Stimulated activated CD4-positive, alpha-beta T cell treated with anti-CD3 and anti-CD28 coated beads, Interleukin-15, amount 100 ng/mL, for 48 hours (primary cell): ENCODE results near the gene TFAP2A.

Experiments used
- DNase-seq, 2 donors: peaks; one replicate each; pipeline ENCODE4 v3.0.0-alpha.2; 2020; ENCODE audit warnings: low read depth in 2 of 2

TFAP2A gene

GRCh38 chr6:10412461-10413261 is 2.2 kb downstream of the TFAP2A start:
- no peak for DNase-seq

DNA sequence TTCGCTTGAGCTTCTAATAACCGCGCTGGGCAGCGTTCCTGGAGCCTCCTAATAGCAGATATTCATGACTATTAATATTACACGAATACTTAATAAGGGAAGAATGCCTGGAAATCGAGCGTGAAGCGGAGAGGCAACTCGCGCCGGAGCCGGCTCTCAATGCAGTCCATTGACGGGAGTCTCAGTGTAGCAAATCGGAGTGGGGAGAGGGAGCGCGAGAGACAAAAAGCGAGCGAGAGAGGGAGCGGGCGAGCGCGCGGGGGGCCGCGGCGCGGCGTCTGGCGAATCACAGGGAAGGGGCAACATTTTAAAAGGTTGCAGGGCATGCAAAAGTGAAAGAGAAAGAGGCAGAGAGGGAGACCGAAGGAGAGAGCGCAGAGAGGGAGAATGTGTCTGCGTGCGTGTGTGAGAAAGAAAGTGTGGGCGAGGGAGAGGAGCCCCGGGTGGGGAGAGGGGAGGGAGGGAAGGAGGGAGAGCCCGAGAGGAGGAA is 2.9 kb downstream of the TFAP2A start:
- DNase-seq, result no peak

DNA sequence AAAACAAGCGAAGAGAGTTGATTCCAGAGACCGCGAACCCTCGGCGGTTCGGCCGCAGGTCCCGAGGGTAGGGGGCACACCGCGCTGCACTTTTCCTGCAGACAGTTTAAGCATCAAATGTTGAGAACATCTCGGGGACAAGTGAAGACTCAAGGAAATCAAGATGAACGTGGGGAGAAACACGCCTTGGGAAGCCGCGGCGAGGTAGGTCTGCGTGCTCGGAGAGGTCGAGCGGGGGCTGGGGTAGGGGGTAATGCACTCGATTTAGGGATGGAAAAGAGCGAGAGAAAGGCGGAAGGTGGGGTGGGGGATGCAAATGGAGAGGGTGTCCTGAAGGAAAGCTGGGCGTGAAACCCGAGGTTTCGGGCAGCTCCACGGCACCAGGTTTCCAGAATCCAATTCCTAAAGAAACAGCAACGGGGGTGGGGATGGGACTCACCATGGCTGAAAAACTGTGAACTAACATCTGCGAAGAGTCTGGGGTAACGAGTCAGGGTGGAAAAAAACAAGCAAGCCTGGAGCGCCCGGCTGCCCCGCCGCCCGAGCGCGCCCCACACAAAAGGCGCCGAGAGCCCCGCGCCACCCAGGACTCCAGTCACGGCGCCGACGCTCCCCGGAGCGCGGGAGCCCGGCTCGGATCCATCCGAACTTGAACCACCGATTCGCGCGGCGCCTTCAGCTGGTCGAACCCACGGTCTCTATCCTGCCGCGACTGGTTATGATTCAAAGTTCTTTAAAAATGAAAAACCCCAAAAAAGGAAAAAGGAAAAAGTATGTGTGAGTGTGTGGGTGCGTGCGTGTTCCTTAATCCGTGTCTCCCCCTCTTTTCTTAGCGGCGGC is 3.5 kb downstream of the TFAP2A start:
- DNase-seq, result no peak

- no peak for DNase-seq
Observed at GRCh38 chr6:10410207-10411050, 4.4 kb downstream of the TFAP2A start.

DNA sequence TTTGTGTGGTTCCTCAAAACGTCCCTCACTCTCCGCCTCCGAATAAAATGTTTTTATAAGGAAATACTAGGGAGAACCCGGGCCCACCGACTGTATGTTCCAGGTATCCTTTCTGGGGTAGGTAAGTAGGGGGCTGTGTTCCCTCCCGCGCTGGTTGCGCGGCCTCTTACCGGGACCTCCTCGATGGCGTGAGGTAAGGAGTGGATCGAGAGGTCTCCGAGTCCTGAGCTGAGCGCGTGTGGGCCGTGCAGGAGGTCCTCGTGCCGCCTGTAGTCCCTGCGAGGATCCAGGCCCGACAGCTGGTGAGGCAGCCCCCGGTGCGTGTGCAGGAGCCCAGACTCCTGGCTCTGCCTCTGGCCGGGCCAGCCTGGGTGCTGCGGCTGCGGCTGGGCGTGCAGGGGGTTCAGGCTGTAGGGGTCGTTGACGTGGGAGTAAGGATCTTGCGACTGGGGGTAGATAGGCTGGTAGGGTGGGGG is 5.1 kb downstream of the TFAP2A start:
- no peak for DNase-seq

DNA sequence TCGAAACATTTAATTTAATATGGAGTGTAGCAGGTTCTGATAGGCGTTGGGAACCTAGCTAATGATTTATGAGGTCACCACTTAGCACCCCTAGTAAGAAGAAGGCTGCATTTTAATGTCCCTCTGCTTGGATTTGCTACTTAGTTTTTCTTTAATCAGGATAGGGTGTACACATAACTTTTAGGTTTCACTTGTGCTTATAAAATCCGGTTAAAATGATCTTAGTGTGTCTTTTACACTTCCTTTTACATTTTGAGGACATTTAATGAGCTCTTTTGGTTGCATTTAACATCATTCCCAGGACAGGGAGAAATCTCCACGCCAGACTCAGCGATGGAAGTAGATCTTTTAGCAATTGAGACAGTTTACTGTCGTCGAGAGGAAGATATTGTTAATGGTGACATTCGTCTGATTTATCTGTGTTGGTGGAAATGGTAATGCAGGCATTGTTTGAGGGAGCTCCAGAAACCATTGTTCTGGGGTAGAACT is 5.6 kb downstream of the TFAP2A start:
- DNase-seq, result no peak

DNA sequence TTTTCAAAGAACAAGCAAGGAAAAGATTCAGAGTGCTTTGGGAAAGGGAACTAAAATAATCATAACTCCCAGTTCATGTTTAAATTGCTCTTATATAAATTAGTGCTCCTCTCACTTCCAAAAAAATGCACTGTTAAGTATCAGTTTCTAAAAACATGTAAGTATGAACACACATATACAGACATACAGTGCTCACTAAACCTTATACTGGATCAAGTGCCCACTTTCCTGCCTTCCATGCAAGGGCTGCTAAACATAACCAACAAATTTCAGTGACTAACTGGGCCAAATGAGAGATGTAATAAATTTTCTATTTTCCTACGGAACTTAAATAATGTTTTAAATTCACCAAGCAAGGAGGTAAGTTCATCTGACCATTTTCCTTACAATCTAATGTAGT is 6.4 kb downstream of the TFAP2A start:
- DNase-seq, result no peak

DNA sequence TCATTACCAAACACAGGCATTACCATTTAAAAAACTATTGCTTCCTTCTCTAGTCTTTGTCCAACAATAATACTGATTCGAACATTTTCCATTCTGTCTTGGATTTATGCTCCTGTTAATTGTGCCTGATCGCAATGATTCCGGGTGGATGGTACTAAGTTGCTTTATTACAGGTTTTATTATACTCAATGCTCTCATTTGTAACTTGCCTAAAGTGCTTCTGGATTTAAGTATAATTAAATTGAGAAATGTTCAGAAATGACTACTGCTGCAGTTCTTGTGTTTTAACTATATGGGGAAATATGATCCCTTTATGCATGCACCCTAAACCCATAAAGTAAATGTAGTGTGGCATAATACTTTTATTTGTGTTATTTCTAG is 7.2 kb downstream of the TFAP2A start:
- DNase-seq, result no peak

GRCh38 chr6:10407018-10407673 is 7.7 kb downstream of the TFAP2A start:
- DNase-seq, result no peak

GRCh38 chr6:10406556-10406955 is 8.3 kb downstream of the TFAP2A start:
- no peak for DNase-seq

- no peak for DNase-seq
Observed at GRCh38 chr6:10405513-10405900, 9.4 kb downstream of the TFAP2A start.

DNA sequence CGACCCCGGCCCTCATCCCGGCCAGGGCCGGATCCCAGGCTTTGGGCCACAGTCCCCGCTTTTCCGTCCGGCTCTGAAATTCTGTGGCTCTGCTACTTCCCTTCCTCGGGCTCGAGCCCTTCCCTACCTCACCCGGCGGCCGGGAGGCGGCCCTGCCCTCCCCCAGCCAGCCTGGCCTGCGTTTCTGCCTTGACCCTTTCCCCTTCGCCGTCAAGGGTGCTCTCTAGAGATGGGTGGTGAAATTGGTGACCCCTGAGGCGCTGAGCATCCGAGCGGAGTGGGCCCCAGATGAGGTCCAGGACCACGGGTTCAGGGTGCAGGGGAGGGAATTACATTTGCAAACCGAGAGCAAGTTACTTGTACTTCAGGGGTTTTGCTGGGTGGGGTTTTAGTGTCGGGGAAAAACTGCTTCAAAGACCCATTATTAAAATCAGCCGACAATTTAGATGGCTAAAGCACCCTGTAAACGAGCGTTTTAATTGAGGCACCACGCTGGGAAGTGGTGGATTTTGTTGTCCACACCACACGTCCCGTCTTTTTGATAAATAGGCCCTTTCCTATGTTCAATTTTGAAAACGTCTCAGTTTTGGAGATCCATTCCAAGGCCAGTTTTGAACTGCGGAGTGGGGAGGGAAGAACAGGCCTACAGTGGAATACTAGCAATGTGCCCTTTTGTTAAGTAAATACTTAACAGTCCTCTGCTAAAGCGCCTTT is 9.9 kb downstream of the TFAP2A start:
- DNase-seq, result no peak

DNA sequence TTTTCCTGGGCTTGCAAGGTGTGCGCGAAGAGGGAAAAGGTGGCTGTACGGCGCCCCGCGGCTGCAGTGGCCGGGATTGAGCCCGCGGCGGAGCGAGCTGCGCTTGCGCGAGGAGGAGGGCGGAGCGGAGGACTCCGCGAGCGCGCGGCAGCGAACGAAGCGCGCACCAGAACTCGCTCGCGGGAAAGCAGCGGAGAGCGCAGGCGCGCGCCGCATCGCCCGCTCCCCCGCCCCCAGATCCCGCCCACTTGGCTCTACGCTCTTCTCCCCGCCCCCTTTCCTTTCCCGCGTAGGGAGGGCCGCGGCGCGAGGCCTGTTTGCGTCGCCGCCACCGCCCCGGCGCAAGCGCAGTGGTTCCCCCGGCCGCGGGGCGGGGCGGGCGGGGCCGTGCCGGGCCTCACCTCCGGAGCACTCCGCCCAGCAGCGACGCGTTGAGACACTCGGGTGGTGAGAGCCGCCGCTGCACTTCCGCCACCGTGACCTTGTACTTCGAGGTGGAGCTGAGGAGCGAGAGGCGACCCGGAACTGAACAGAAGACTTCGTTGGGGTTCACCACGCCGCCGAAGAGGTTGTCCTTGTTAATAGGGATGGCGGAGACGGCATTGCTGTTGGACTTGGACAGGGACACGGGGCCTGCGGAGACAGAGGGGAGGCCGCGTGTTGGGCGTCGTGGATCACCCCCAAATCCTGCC is 10.6 kb downstream of the TFAP2A start:
- DNase-seq, result peak; percentile 86

DNA sequence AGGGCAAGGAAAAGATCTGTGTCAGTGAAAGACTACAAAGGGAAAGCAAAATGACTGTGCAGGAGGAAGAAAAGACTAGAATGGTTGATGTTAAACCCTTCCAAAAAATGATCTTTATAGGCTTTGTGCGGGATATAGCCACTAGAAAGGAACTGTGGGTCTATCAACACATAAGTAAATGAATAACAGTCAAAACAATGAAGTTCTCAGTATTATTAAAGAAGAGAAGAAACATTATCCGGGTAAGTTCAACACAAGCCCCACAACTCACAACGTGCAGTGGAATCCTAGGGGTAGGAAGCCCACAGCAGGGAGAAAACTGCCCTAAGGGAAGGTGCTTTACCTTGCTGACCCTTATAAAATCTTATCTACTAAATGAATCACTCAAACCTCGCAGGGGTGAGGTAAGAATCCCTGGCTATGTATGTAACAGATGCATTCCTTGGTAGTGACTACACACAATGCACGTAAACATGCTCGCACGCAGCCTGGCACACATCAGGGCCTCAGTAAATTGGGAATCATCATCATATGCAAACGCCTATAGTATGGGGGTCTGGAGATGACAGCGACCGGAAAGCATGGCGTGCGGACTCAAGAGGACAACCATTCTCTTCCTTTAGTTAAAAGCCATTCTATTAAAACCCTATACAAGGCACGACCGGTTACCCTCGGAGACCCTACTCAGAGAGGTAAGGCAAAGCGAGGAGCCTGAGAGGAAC is 11.3 kb downstream of the TFAP2A start:
- DNase-seq, result no peak

DNA sequence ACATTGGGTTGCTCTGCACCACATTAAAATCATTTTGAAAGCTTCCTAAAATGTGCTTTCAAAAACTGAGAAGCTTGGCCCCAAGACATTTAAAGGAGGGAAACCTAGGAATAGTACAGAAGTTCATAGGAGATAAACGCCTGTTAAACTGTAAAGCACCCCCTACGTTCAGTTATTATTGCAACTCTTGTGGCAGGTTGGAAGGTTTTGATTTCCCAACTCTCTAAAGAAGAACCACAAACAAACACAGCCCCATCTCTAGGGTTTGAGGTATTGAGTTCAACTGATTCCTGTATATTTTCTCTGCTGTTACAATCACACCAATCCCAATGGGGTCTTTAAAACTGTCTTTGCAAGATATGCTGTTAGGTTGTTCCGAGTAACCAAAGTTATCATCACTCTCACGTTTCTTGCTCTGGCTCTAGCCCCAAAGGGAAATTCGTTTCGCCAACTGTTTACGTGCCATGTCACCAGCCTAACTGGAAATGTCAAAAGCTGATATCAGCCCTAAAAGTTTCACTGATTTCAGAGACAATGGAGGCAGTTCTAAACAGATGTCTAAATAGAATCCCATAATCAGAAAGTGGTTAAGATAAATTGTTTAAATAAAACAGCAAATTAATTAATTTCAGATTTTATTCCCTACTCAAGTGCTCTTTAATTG is 12.1 kb downstream of the TFAP2A start:
- DNase-seq, result no peak

DNA sequence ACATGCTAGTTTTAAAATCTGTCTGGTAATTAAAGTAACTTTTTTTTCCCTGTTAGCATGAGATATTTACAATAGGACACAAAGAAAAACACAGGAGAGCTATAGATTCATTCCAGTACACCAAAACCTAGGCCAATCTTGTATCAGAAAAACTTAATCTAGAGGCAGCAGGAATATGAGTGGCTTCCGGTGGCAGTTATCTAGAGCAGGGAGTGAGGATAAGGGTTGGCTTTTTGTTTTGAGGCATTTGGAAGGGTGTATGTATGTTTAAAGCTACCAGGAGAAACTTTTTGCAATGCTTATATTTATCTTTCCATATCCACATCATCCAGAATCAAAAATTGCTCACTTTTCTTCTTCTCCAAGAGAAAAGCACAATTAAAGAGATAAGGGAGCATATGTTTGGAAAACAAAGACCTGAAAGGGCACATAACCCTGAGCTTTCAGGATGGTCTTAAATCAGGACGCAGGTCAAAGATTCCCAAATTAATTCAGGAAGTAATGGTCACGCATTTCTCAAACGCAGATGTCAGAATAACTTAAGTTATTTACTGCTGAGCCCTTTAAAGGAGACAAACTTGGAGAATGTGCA is 13.1 kb downstream of the TFAP2A start:
- no peak for DNase-seq

GRCh38 chr6:10401004-10401536 is 13.8 kb downstream of the TFAP2A start:
- DNase-seq, result no peak

GRCh38 chr6:10400330-10400729 is 14.5 kb downstream of the TFAP2A start:
- no peak for DNase-seq
